SK-N-SH (cell line): ENCODE measurements around the gene PYCR2. TPM values are rescaled to one million over a fixed set of nuclear protein-coding genes. Genes with fewer than 3 reads are reported as not detected.

Experiments
- CTCF ChIA-PET: fragments of 300-600, 350-600 bp; formaldehyde crosslinking; extraction: SDS; loops from one replicate; lab custom pipeline; 2021; lab: Yijun Ruan, JAX
- POLR2A ChIA-PET: fragments of 350-600 bp; sonication (Branson Sonifier 250); formaldehyde crosslinking; extraction: SDS; loops from one replicate; lab custom pipeline; 2020; ENCODE audit warnings: antibody characterized with exemption, inconsistent platforms; lab: Yijun Ruan, JAX
- DNase-seq: peaks from one replicate; pipeline ENCODE4 v3.0.0; 2012
- H2AFZ ChIP-seq: fragments of 200-600 bp; sonication (generic); 2 replicates; pipeline ENCODE4 v1.8.1; 2016; ENCODE audit warnings: antibody characterized with exemption, mild to moderate bottlenecking, low read depth
- H3F3A ChIP-seq: fragments of 200-600 bp; sonication (generic); replicated peaks from 2 replicates; pipeline ENCODE3; 2016; ENCODE audit warnings: antibody characterized with exemption, mild to moderate bottlenecking; ENCODE audit not compliant: insufficient read depth
- H3K27ac ChIP-seq, 2 experiments: fragments of 200-500 bp in 1 of 2; fragments of 200-600 bp in 1 of 2; sonication (Bioruptor generic) in 1 of 2; sonication (generic), shearing (Covaris generic) in 1 of 2; 2 replicates each; pipeline versions ENCODE4 v1.5.1 to v1.6.1; 2014 to 2016; ENCODE audit warnings: low read depth in 2 of 2, inconsistent platforms in 1 of 2, low read length in 1 of 2, mild to moderate bottlenecking in 1 of 2, mixed read lengths in 1 of 2
- H3K27me3 ChIP-seq: fragments of 200-600 bp; sonication (generic), shearing (Covaris generic); 2 replicates; pipeline ENCODE4 v1.6.1; 2016; ENCODE audit warnings: mixed run types; ENCODE audit not compliant: insufficient read depth
- H3K36me3 ChIP-seq, 2 experiments: fragments of 200-500 bp in 1 of 2; fragments of 200-600 bp in 1 of 2; sonication (Bioruptor generic) in 1 of 2; sonication (generic) in 1 of 2; replicated peaks in 1 of 2; 2 replicates each; pipeline versions ENCODE3 to v1.5.1; 2014 to 2016; ENCODE audit warnings: low read length in 1 of 2, mild to moderate bottlenecking in 1 of 2; ENCODE audit not compliant: insufficient read depth in 2 of 2, control insufficient read depth in 1 of 2
- H3K4me1 ChIP-seq, 2 experiments: fragments of 200-500 bp in 1 of 2; fragments of 200-600 bp in 1 of 2; sonication (Bioruptor generic) in 1 of 2; sonication (generic), shearing (Covaris generic) in 1 of 2; 2 replicates each; pipeline versions ENCODE4 v1.5.1 to v1.6.1; 2014 to 2016; ENCODE audit warnings: low read depth in 1 of 2, low read length in 1 of 2, mixed run types in 1 of 2; ENCODE audit not compliant: insufficient read depth in 2 of 2, control insufficient read depth in 1 of 2
- H3K4me2 ChIP-seq: fragments of 200-600 bp; sonication (generic), shearing (Covaris generic); 2 replicates; pipeline ENCODE4 v1.6.1; 2017; ENCODE audit warnings: mixed run types
- H3K4me3 ChIP-seq, 2 experiments: fragments of 200-500 bp in 1 of 2; fragments of 200-600 bp in 1 of 2; sonication (Bioruptor generic) in 1 of 2; sonication (generic), shearing (Covaris generic) in 1 of 2; 2 replicates each; pipeline versions ENCODE4 v1.5.1 to v1.8.1; 2014 to 2016; ENCODE audit warnings: low read depth in 2 of 2, inconsistent platforms in 1 of 2, low read length in 1 of 2, mild to moderate bottlenecking in 1 of 2, mixed read lengths in 1 of 2, moderate library complexity in 1 of 2
- H3K79me2 ChIP-seq: fragments of 200-600 bp; sonication (generic); 2 replicates; pipeline ENCODE4 v1.8.1; 2017; ENCODE audit warnings: mild to moderate bottlenecking; ENCODE audit not compliant: insufficient read depth
- H3K9ac ChIP-seq: fragments of 200-600 bp; sonication (generic); 2 replicates; pipeline ENCODE4 v1.6.1; 2017; ENCODE audit warnings: mixed run types
- H3K9me2 ChIP-seq: fragments of 200-600 bp; sonication (generic); 2 replicates; pipeline ENCODE4 v1.6.1; 2017; ENCODE audit warnings: mixed run types
- H3K9me3 ChIP-seq: fragments of 200-600 bp; sonication (generic); 2 replicates; pipeline ENCODE4 v1.6.1; 2017; ENCODE audit warnings: mixed run types, mild to moderate bottlenecking, moderate library complexity
- H4K20me1 ChIP-seq: fragments of 200-600 bp; sonication (generic); 2 replicates; pipeline ENCODE4 v1.6.1; 2017; ENCODE audit warnings: mild to moderate bottlenecking, mixed run types; ENCODE audit not compliant: insufficient read depth
- EP300 ChIP-seq, 2 experiments: IDR thresholded peaks; 2 replicates each; pipeline versions ENCODE4 v1.4.0 to v1.6.1; 2012; ENCODE audit warnings: borderline replicate concordance in 1 of 2, low read depth in 1 of 2, low read length in 1 of 2
- EZH2phosphoT487 ChIP-seq: fragments of 200-600 bp; sonication (generic); IDR thresholded peaks from 2 replicates; pipeline ENCODE4 v1.6.1; 2017; ENCODE audit warnings: low read depth, mixed run types, mild to moderate bottlenecking, antibody characterized with exemption, moderate library complexity, borderline replicate concordance
- GATA2 ChIP-seq: sonication (generic); formaldehyde crosslinking; IDR thresholded peaks from 2 replicates; pipeline ENCODE4 v1.5.0; 2020; ENCODE audit warnings: mild to moderate bottlenecking, missing genetic modification reagents
- JUND ChIP-seq: IDR thresholded peaks from 2 replicates; pipeline ENCODE4 v1.4.0; 2012
- MAX ChIP-seq: IDR thresholded peaks from 2 replicates; pipeline ENCODE4 v1.4.0; 2012; ENCODE audit warnings: low read depth
- MEF2A ChIP-seq: IDR thresholded peaks from 2 replicates; pipeline ENCODE4 v1.4.0; 2012; ENCODE audit warnings: low read depth, borderline replicate concordance
- MXI1 ChIP-seq: IDR thresholded peaks from 2 replicates; pipeline ENCODE4 v1.6.1; 2012; ENCODE audit warnings: mild to moderate bottlenecking, low read depth, low read length, improper control_type of control experiment
- POLR2AphosphoS5 ChIP-seq: IDR thresholded peaks from 2 replicates; pipeline ENCODE4 v1.6.1; 2012; ENCODE audit warnings: low read depth, low read length
- RAD21 ChIP-seq: IDR thresholded peaks from 2 replicates; pipeline ENCODE4 v1.6.1; 2012; ENCODE audit warnings: mild to moderate bottlenecking, low read length
- RCOR1 ChIP-seq: fragments of 150-350 bp; IDR thresholded peaks from 2 replicates; pipeline ENCODE4 v1.6.1; 2017; ENCODE audit warnings: antibody characterized with exemption, low read length
- REST ChIP-seq: IDR thresholded peaks from 2 replicates; pipeline ENCODE4 v1.6.1; 2012; ENCODE audit warnings: mild to moderate bottlenecking, low read depth, low read length, moderate library complexity
- SIN3A ChIP-seq: IDR thresholded peaks from 2 replicates; pipeline ENCODE4 v1.6.1; 2012; ENCODE audit warnings: low read depth, mild to moderate bottlenecking, low read length, moderate library complexity, borderline replicate concordance
- SMC3 ChIP-seq: IDR thresholded peaks from 2 replicates; pipeline ENCODE4 v1.6.1; 2012; ENCODE audit warnings: low read depth, low read length, improper control_type of control experiment
- WGBS: methylation state at CpG from one replicate; pipeline ENCODE4 v1.1.6; 2017; ENCODE audit warnings: low lambda C conversion rate; 5-methylcytosine and 5-hydroxymethylcytosine counted together
- polyA plus RNA-seq, 3 experiments: library from polyadenylated mRNA; depleted of rRNA; stranded (reverse); fragments of >200 nt; gene quantifications; 2 replicates each; pipeline ENCODE4 v1.2.3, GENCODE V29; 2012

The PYCR2 gene
- polyA plus RNA-seq, 1 of the 3 experiments (the other 2 are of a cell fraction) = 95.3 TPM

GRCh38 chr1:225908773-225909172 lies 15.3 kb downstream of the PYCR2 start:
- no peak overlapping the region for H2AFZ ChIP-seq
- POLR2A ChIA-PET = no interaction called here

DNA sequence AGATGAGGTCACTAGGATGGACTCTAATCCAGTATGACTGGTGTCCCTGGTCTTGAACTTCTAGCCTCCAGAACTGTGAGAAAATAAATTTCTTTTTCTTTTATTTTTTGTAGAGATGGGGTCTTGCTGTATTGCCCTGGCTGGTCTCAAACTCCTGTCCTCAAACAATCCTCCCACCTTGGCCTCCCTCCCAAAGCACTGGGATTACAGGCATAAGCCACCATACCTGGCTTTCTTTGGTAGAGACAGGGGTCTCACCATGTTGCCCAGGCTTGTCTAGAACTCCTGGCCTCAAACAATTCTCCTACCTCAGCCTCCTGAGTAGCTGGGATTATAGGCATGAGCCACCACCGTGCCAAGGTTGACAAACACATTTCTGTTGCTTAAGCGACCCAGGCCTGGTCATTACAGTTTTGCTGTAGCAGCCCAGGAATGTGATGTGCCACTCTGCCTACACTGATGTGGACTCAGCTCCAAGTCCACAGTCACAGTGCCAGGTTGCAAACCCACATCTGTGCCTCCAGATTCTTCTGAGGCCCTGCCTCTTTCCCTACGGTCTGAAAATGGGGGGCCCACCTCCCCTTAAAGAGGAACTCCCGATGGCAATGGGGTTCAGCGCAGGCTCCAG lies 15.9 kb downstream of the PYCR2 start:
- no peak overlapping the region for H3K4me2 ChIP-seq

More at GRCh38 chr1:225908773-225909172, 15.3 kb downstream of the PYCR2 start:
- H3F3A ChIP-seq = no peaks in the 10 kb centered on the region
- peaks cover 0 to 4% of the 10 kb centered on the region in 2 experiments; a peak in 1 of 4 replicates for H3K4me1 ChIP-seq
- WGBS = 74% methylated on average over 2 of the region's 2 CpGs
- no peak overlapping the region for H3K4me2 ChIP-seq
- no peak overlapping the region for H3K4me3 ChIP-seq
- H3K27me3 ChIP-seq = no peaks in the 10 kb centered on the region
- H3K79me2 ChIP-seq = no peaks in the 10 kb centered on the region
- no peaks in the 10 kb centered on the region for H4K20me1 ChIP-seq
- no peak for TF ChIP-seq EZH2phosphoT487
- no peak for TF ChIP-seq MAX
- H3K9ac ChIP-seq = no peak overlapping the region
- peaks cover 0 to 4% of the 10 kb centered on the region in 2 experiments for H3K36me3 ChIP-seq
- CTCF ChIA-PET = interaction anchor here (1.3 to 1.7 kb wide), 2 partner anchors 15 to 434 kb away, joined by 3 to 4 read pairs; partner anchors contain the start of gene PYCR2
- no peaks in the 10 kb centered on the region for H3K9me2 ChIP-seq
- no peak for DNase-seq
- no peak overlapping the region for H3K27ac ChIP-seq
- H3K9me3 ChIP-seq = no peaks in the 10 kb centered on the region

More for the DNA sequence above, 15.9 kb downstream of the PYCR2 start:
- Histone ChIP-seq H3K27ac (no peak overlapping the region), H3F3A (no peaks in the 10 kb centered on the region), H3K4me1 (peaks cover 0 to 4% of the 10 kb centered on the region in 2 experiments; a peak in 1 of 4 replicates), H4K20me1 (no peaks in the 10 kb centered on the region), H3K4me3 (no peak overlapping the region), H3K9me2 (no peaks in the 10 kb centered on the region), H3K36me3 (peaks cover 0 to 4% of the 10 kb centered on the region in 2 experiments), H3K79me2 (no peaks in the 10 kb centered on the region), H3K9me3 (no peaks in the 10 kb centered on the region), H3K9ac (no peak overlapping the region), H3K27me3 (no peaks in the 10 kb centered on the region), H2AFZ (no peak overlapping the region)
- POLR2A ChIA-PET = no interaction called here
- CTCF ChIA-PET = interaction anchor here (1.1 to 1.7 kb wide), 3 partner anchors 16 to 434 kb away, joined by 3 to 4 read pairs (median 3); partner anchors contain the start of gene PYCR2
- DNase-seq = no peak
- no peak for TF ChIP-seq REST
- no peak for TF ChIP-seq MEF2A
- no peak for TF ChIP-seq EP300 (IDR thresholded peaks at IDR 0.05; ENCODE audit: borderline replicate concordance in 1 of 2, low read depth in 1 of 2, low read length in 1 of 2)
- TF ChIP-seq POLR2AphosphoS5 = no peak
- TF ChIP-seq SMC3 = no peak
- no peak for TF ChIP-seq RAD21
- TF ChIP-seq MXI1 = no peak
- no peak for TF ChIP-seq GATA2 (CRISPR knock-in tag)
- no peak for TF ChIP-seq JUND
- no peak for TF ChIP-seq RCOR1
- no peak for TF ChIP-seq SIN3A
- WGBS = 79% methylated on average over 5 of the region's 5 CpGs
